Endothelial cell (in vitro differentiated cells): Measurements from ENCODE around the gene LGR4. TPM values are rescaled to one million over a fixed set of nuclear protein-coding genes. Genes with fewer than 3 reads are reported as not detected.
A peak's percentile ranks its signal among the peaks of the same experiment; 100 is the strongest.

ENCODE experiments used
- DNase-seq: peaks from one replicate; pipeline ENCODE4 v3.0.0; 2021; ENCODE audit warnings: low spot score
- H3K27ac Mint-ChIP-seq: one replicate; pipeline ENCODE4 v1.8.0; 2021; ENCODE audit warnings: mixed read lengths, inconsistent platforms; ENCODE audit not compliant: unreplicated experiment
- H3K27me3 Mint-ChIP-seq: one replicate; pipeline ENCODE4 v1.8.0; 2021; ENCODE audit warnings: mild to moderate bottlenecking, moderate library complexity, mixed read lengths, inconsistent platforms; ENCODE audit not compliant: unreplicated experiment
- H3K36me3 Mint-ChIP-seq: one replicate; pipeline ENCODE4 v1.8.0; 2021; ENCODE audit warnings: mild to moderate bottlenecking, low read depth, mixed read lengths, inconsistent platforms; ENCODE audit not compliant: unreplicated experiment
- H3K4me1 Mint-ChIP-seq: one replicate; pipeline ENCODE4 v1.8.0; 2021; ENCODE audit warnings: mild to moderate bottlenecking, mixed read lengths, inconsistent platforms; ENCODE audit not compliant: unreplicated experiment
- H3K4me3 Mint-ChIP-seq: one replicate; pipeline ENCODE4 v1.8.0; 2021; ENCODE audit warnings: mild to moderate bottlenecking, mixed read lengths, inconsistent platforms; ENCODE audit not compliant: unreplicated experiment
- H3K9me3 Mint-ChIP-seq: one replicate; pipeline ENCODE4 v1.8.0; 2021; ENCODE audit warnings: mixed read lengths, inconsistent platforms; ENCODE audit not compliant: unreplicated experiment
- total RNA-seq: library from RNA; stranded (reverse); fragmentation: NEBNext Ultra II Directional; extraction: Animal tissue kit (Norgen Biotek cat#: 25700); gene quantifications from one replicate; pipeline ENCODE4 v1.2.1, GENCODE V29; 2021; ENCODE audit not compliant: unreplicated experiment
- TF ChIP-seq, protein P1 (sequence below): fragments of 200-600 bp; sonication (generic); IDR thresholded peaks from one replicate; pipeline ENCODE4 v1.5.0; 2021; ENCODE audit warnings: antibody characterized with exemption; ENCODE audit not compliant: unreplicated experiment

LGR4 gene
- total RNA-seq, 1 donor from 2014 or later: 10.8 TPM

DNA sequence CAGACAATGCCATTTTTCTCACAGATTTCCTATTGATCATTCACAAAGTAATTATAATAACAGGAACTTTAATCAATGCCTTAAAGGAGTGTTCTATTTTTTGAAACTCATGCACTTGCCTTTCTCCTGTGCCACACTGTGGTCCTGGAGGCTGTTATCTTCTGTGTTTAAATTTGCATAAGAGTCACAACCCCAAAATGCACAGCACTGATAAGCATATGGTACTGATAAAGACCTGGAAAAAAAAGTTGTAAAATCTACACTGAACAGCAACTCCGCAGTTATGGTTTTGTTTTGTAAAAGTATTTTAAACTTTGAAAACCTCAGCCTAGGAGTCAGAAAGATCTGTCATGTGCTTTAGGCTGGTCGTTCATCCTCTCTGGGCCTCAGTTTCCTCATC is 100.4 kb downstream of the LGR4 start:
- no peak overlapping the region for H3K4me3 Mint-ChIP-seq

DNA sequence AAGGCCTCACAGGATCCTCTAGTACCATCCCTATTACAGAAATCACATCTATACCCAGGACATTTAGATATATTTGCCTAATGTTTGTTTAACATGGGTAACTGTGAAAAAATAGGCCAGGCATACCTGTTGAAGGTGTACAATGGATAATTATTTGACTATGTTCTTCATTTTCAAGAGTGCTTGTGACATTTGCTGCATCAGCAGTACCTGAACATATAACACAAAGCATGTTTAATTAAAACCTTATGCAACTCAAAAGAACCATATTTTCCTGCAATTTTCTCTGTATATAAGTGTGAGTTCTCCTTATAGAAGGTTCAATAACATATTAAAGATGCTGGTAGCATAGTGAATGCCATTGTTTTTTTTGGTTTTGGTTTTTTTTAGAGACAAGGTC is 101.1 kb downstream of the LGR4 start:
- no peaks in the 10 kb centered on the region for H3K9me3 Mint-ChIP-seq
- no peaks in the 10 kb centered on the region for H3K27me3 Mint-ChIP-seq
- H3K27ac Mint-ChIP-seq: no peak overlapping the region
- DNase-seq: no peak
- H3K4me1 Mint-ChIP-seq: no peaks in the 10 kb centered on the region
- no peaks in the 10 kb centered on the region for H3K36me3 Mint-ChIP-seq
- no peak overlapping the region for H3K4me3 Mint-ChIP-seq
- TF ChIP-seq, protein P1, sequence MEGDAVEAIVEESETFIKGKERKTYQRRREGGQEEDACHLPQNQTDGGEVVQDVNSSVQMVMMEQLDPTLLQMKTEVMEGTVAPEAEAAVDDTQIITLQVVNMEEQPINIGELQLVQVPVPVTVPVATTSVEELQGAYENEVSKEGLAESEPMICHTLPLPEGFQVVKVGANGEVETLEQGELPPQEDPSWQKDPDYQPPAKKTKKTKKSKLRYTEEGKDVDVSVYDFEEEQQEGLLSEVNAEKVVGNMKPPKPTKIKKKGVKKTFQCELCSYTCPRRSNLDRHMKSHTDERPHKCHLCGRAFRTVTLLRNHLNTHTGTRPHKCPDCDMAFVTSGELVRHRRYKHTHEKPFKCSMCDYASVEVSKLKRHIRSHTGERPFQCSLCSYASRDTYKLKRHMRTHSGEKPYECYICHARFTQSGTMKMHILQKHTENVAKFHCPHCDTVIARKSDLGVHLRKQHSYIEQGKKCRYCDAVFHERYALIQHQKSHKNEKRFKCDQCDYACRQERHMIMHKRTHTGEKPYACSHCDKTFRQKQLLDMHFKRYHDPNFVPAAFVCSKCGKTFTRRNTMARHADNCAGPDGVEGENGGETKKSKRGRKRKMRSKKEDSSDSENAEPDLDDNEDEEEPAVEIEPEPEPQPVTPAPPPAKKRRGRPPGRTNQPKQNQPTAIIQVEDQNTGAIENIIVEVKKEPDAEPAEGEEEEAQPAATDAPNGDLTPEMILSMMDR: no peak

More for the DNA sequence above, 100.4 kb downstream of the LGR4 start:
- TF ChIP-seq, protein P1: no peak
- no peaks in the 10 kb centered on the region for H3K4me1 Mint-ChIP-seq
- no peak for DNase-seq
- no peaks in the 10 kb centered on the region for H3K36me3 Mint-ChIP-seq
- no peaks in the 10 kb centered on the region for H3K9me3 Mint-ChIP-seq
- no peak overlapping the region for H3K27ac Mint-ChIP-seq
- H3K27me3 Mint-ChIP-seq: no peaks in the 10 kb centered on the region

DNA sequence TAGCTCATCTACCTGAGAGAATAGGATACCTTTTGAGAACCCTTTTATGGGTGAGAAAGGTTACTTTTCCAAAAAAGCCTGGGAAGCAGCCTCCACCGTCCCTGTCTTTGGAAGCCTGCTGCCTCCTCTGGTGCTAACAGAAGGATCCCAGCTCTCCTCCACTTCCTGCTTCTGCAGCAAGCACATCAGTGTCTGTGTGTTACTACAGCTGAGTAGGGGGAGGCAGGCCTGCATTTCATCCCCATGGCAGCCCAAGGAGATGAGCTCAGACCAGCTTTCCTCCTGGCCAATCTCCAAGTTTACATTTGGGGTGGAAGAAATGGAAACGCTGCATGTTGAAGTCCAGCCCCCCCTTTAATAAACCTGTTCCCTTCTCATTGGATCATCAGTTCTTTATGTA is 102.2 kb downstream of the LGR4 start:
- no peaks in the 10 kb centered on the region for H3K9me3 Mint-ChIP-seq
- H3K4me1 Mint-ChIP-seq: no peaks in the 10 kb centered on the region
- no peak overlapping the region for H3K4me3 Mint-ChIP-seq
- DNase-seq: no peak
- TF ChIP-seq, protein P1: no peak
- no peak overlapping the region for H3K27ac Mint-ChIP-seq
- no peaks in the 10 kb centered on the region for H3K36me3 Mint-ChIP-seq
- H3K27me3 Mint-ChIP-seq: no peaks in the 10 kb centered on the region

DNA sequence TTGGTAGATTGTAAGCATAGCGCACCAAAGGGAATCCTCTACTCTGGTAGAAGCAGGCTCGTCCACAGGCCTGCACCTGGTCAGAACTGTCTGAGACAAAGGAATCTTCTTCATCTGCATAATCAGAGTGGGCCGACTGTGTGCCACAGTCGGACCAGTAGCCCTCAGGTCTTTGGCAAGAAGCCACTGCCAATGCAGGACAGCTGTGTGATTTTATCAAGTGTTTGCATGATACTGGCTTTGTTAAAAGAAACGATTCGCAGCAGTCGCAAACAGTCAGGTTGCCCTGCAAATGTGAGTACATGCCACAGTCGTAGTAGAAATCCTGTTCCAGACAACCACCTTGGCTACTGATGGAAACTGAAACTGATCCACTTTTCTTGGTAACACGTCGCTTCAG is 104.7 kb downstream of the LGR4 start:
- TF ChIP-seq, protein P1: no peak
- Mint-ChIP-seq H3K4me3 (no peak overlapping the region), H3K36me3 (no peaks in the 10 kb centered on the region), H3K27ac (no peak overlapping the region), H3K27me3 (peaks cover under 1% of the 10 kb centered on the region), H3K9me3 (no peaks in the 10 kb centered on the region), H3K4me1 (peaks cover 6% of the 10 kb centered on the region)
- no peak for DNase-seq

DNA sequence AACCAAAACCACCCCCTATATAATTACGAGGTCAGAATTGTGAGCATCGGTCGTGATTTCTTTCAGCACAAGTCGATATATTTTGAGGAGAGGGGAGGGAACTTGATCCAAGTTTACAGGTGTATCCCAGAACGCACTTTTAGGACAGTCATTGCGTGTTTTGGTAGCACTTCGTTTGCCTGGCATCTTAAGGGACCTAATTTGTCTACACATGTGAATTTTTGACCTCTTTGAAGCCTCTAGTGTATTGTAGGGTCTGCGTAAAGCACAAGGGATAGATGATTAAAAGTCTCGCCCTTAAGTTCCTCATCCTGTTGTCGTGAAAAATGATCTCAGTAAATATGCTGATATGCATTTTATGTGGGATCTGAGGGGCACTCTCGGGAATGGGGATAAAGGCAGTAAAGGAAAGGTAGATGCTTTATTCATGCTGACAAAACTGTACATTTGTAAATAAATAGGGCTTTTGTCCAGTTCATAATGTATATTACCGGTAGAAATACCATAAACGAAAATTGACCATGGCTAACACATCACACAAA is 108.9 kb downstream of the LGR4 start:
- peak overlapping the region; percentile 88 for H3K4me3 Mint-ChIP-seq
- H3K36me3 Mint-ChIP-seq: no peaks in the 10 kb centered on the region
- H3K27ac Mint-ChIP-seq: peak overlapping the region; percentile 98
- no peaks in the 10 kb centered on the region for H3K9me3 Mint-ChIP-seq
- no peak for DNase-seq
- peaks cover 3% of the 10 kb centered on the region for H3K27me3 Mint-ChIP-seq
- peaks cover 6% of the 10 kb centered on the region for H3K4me1 Mint-ChIP-seq
- TF ChIP-seq, protein P1: no peak
